ENCODE measurements around the gene WDSUB1.

Gene WDSUB1

GRCh38 chr2:159219394-159219998 is 67.0 kb downstream of the WDSUB1 start:
- no peak for DNase-seq

- DNase-seq: no peak
Observed at GRCh38 chr2:159218389-159218788, 68.1 kb downstream of the WDSUB1 start.

GRCh38 chr2:159217676-159218075 is 68.8 kb downstream of the WDSUB1 start:
- DNase-seq: no peak

- DNase-seq: no peak
Observed at GRCh38 chr2:159215116-159215515, 71.4 kb downstream of the WDSUB1 start.

- DNase-seq: peak; percentile 10
Observed at GRCh38 chr2:159214325-159214865, 72.1 kb downstream of the WDSUB1 start.

- DNase-seq: no peak
Observed at GRCh38 chr2:159213296-159213695, 73.2 kb downstream of the WDSUB1 start.

- DNase-seq: no peak
Observed at GRCh38 chr2:159211447-159212396, 74.8 kb downstream of the WDSUB1 start.

GRCh38 chr2:159209341-159210306 is 76.9 kb downstream of the WDSUB1 start:
- DNase-seq: no peak

- no peak for DNase-seq
Observed at GRCh38 chr2:159208438-159208837, 78.1 kb downstream of the WDSUB1 start.

GRCh38 chr2:159206736-159207380 is 79.6 kb downstream of the WDSUB1 start:
- no peak for DNase-seq

GRCh38 chr2:159204381-159205144 is 81.9 kb downstream of the WDSUB1 start:
- no peak for DNase-seq

- DNase-seq: no peak
Observed at GRCh38 chr2:159202568-159203071, 83.9 kb downstream of the WDSUB1 start.

- peak; percentile 77 for DNase-seq
Observed at GRCh38 chr2:159201360-159202063, 85.0 kb downstream of the WDSUB1 start.

GRCh38 chr2:159200498-159200897 is 86.0 kb downstream of the WDSUB1 start:
- no peak for DNase-seq

- DNase-seq: no peak
Observed at GRCh38 chr2:159199761-159200465, 86.6 kb downstream of the WDSUB1 start.

GRCh38 chr2:159199236-159199635 is 87.3 kb downstream of the WDSUB1 start:
- no peak for DNase-seq

- DNase-seq: no peak
Observed at GRCh38 chr2:159196393-159196925, 90.0 kb downstream of the WDSUB1 start.

- no peak for DNase-seq
Observed at GRCh38 chr2:159195697-159196096, 90.8 kb downstream of the WDSUB1 start.

- DNase-seq: no peak
Observed at GRCh38 chr2:159194241-159194640, 92.3 kb downstream of the WDSUB1 start.

- DNase-seq: no peak
Observed at GRCh38 chr2:159193791-159194190, 92.7 kb downstream of the WDSUB1 start.
